Suprapubic skin (tissue), 4 donors: ENCODE data around the gene CYP4F22. TPM values are rescaled to one million over a fixed set of nuclear protein-coding genes. Genes with fewer than 3 reads are reported as not detected.

ENCODE experiments used
- DNase-seq, 2 donors: peaks; one replicate each; pipeline ENCODE4 v3.0.0-alpha.2; 2019; ENCODE audit warnings: low spot score in 2 of 2
- H3K27ac ChIP-seq: fragments of 200-600 bp; sonication (generic); one replicate; pipeline ENCODE4 v1.5.1; 2019
- H3K27me3 ChIP-seq: fragments of 200-600 bp; sonication (generic); one replicate; pipeline ENCODE4 v1.5.1; 2019
- H3K36me3 ChIP-seq: fragments of 200-600 bp; sonication (generic); one replicate; pipeline ENCODE4 v1.5.1; 2019
- H3K4me1 ChIP-seq: fragments of 200-600 bp; sonication (generic); one replicate; pipeline ENCODE4 v1.5.1; 2019
- H3K4me3 ChIP-seq: fragments of 200-600 bp; sonication (generic); one replicate; pipeline ENCODE4 v1.5.1; 2019; ENCODE audit warnings: mild to moderate bottlenecking
- H3K9me3 ChIP-seq: fragments of 200-600 bp; sonication (generic); one replicate; pipeline ENCODE4 v1.5.1; 2019
- EP300 ChIP-seq: sonication (generic); formaldehyde crosslinking; IDR thresholded peaks from one replicate; pipeline ENCODE4 v1.6.1; 2017; ENCODE audit warnings: antibody characterized with exemption
- POLR2A ChIP-seq, 2 donors: fragments of 450-650 bp; IDR thresholded peaks; one replicate each; pipeline ENCODE4 v1.6.1; 2017; ENCODE audit warnings: antibody characterized with exemption in 2 of 2, mild to moderate bottlenecking in 2 of 2, moderate library complexity in 2 of 2
- POLR2AphosphoS5 ChIP-seq, 3 donors: sonication (generic); formaldehyde crosslinking; IDR thresholded peaks; one replicate each; pipeline ENCODE4 v1.6.1; 2017; ENCODE audit warnings: antibody characterized with exemption in 3 of 3
- WGBS: methylation state at CpG from one replicate; pipeline ENCODE4 v1.1.5; 2018; 5-methylcytosine and 5-hydroxymethylcytosine counted together
- total RNA-seq, 4 donors: library from RNA; depleted of rRNA; stranded (reverse); fragments of >200 nt; gene quantifications; one replicate each; pipeline ENCODE4 v1.1.0, GENCODE V29; 2016
- TF ChIP-seq, protein P1 (sequence below), 2 donors: fragments of 200-600 bp in 1 of 2; fragments of 450-650 bp in 1 of 2; sonication (generic) in 1 of 2; IDR thresholded peaks; one replicate each; pipeline ENCODE4 v1.5.1; 2016 to 2019; ENCODE audit warnings: antibody characterized with exemption in 2 of 2, mild to moderate bottlenecking in 1 of 2, moderate library complexity in 1 of 2

CYP4F22 gene
- total RNA-seq, 4 donors from 2014 or later, result 26.0 to 77.7 (median 55.5) TPM

DNA sequence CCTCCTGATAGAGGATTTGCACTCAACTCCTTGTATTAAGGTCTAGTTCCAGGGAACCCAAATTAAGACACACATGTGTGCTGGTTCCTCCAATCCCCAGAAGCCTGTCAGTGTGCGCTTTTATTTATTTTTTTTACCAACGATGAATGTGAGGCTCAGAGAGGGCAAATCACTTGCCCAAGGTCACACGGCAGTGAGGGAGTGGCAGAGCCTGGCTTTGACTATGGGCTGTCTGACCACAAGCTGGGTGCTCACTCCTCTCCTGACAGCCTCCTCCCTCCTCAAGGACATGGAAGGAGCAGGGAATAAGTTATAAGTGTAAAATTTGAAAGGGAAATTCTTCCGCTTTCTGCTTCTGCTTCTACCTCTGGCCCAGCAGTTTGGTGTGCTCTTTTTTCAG lies 48.9 kb downstream of the CYP4F22 start:
- Histone ChIP-seq H3K27ac (no peak overlapping the region), H3K4me3 (no peak overlapping the region), H3K36me3 (no peaks in the 10 kb centered on the region), H3K4me1 (peaks cover 16% of the 10 kb centered on the region), H3K27me3 (peaks cover 14% of the 10 kb centered on the region), H3K9me3 (no peaks in the 10 kb centered on the region)
- 83% methylated on average over 4 of the region's 4 CpGs for WGBS
- TF ChIP-seq POLR2A (IDR thresholded peaks at IDR 0.05) (no peak), EP300 (no peak), POLR2AphosphoS5 (IDR thresholded peaks at IDR 0.05) (no peak)
- TF ChIP-seq, protein P1, sequence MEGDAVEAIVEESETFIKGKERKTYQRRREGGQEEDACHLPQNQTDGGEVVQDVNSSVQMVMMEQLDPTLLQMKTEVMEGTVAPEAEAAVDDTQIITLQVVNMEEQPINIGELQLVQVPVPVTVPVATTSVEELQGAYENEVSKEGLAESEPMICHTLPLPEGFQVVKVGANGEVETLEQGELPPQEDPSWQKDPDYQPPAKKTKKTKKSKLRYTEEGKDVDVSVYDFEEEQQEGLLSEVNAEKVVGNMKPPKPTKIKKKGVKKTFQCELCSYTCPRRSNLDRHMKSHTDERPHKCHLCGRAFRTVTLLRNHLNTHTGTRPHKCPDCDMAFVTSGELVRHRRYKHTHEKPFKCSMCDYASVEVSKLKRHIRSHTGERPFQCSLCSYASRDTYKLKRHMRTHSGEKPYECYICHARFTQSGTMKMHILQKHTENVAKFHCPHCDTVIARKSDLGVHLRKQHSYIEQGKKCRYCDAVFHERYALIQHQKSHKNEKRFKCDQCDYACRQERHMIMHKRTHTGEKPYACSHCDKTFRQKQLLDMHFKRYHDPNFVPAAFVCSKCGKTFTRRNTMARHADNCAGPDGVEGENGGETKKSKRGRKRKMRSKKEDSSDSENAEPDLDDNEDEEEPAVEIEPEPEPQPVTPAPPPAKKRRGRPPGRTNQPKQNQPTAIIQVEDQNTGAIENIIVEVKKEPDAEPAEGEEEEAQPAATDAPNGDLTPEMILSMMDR (IDR thresholded peaks at IDR 0.05), result no peak
- no peak for DNase-seq

DNA sequence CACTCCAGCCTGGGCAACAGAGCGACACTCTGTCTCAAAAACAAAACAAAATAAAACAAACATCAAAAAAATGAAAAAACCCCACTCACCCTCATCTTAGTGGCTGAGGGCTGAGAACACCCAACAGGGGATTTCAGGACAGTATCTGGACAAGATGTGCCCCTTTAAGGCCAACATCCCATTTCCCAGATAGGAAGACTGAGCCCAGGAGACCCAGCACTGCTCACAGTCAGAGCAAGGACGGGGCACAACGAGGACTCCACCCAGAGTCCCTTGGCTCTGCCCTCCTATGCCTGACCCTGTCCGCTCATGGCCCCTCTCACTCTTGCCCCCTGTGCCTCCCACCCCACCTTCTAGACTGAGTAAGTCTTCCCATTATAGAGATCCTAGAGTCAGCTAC lies 53.8 kb downstream of the CYP4F22 start:
- TF ChIP-seq POLR2AphosphoS5 (IDR thresholded peaks at IDR 0.05), result no peak
- TF ChIP-seq POLR2A (IDR thresholded peaks at IDR 0.05), result no peak
- TF ChIP-seq, protein P1 (IDR thresholded peaks at IDR 0.05), result no peak
- TF ChIP-seq EP300, result no peak

DNA sequence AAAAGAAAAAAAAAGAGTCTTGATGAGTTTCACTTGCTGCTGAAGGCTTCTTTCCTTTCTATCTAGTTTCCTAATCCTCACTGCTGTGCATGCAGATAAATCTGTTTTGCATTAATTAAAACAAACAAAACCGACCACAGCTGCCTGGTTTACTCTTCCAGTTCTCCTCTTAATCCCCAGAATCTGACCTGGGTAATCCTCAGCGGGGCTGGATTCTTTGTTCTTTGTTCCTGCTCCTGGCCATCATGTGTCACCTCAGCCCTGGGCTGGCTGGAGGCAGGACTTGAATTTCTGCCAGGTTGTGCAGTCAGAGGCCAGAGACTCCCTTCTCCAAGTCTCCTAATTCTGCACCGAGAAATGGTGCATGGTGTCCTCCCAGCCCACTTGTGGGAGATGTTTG lies 54.5 kb downstream of the CYP4F22 start:
- TF ChIP-seq, protein P1 (IDR thresholded peaks at IDR 0.05), result no peak
- TF ChIP-seq POLR2AphosphoS5 (IDR thresholded peaks at IDR 0.05) (no peak), POLR2A (IDR thresholded peaks at IDR 0.05) (no peak), EP300 (no peak)
- WGBS, result 27% methylated on average over 3 of the region's 3 CpGs
- Histone ChIP-seq H3K4me1 (peaks cover 8% of the 10 kb centered on the region), H3K27ac (no peak overlapping the region), H3K9me3 (no peaks in the 10 kb centered on the region), H3K27me3 (peaks cover 13% of the 10 kb centered on the region), H3K4me3 (no peak overlapping the region), H3K36me3 (no peaks in the 10 kb centered on the region)
- no peak for DNase-seq

More for the DNA sequence above, 53.8 kb downstream of the CYP4F22 start:
- peaks cover 8% of the 10 kb centered on the region for H3K4me1 ChIP-seq
- H3K36me3 ChIP-seq, result no peaks in the 10 kb centered on the region
- H3K27me3 ChIP-seq, result peaks cover 12% of the 10 kb centered on the region
- no peaks in the 10 kb centered on the region for H3K9me3 ChIP-seq
- no peak for DNase-seq
- no peak overlapping the region for H3K4me3 ChIP-seq
- WGBS, result 79% methylated on average over 4 of the region's 4 CpGs
- no peak overlapping the region for H3K27ac ChIP-seq

DNA sequence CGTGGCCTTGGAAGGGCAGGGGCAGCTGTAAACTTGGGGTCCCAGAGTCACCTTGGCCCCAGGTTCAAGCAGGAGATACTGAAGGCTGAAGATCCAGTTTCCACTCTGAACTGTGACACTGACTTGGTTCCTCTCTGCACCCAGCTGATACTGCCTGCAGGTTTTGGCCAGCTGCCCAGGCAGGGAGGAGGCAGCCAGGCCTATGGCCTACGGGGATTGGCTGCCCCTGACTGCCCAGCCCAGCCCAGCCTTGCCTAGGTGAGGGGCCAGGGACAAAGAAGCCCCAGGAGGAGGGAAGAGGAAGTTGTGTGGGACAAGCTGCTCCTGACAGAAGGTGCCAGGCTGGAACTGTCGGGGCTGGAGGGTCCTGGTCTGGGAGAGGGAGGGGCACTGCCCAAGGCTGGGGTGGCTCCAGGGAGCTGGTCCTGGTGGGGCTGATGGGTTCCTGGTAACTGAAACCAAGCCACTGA lies 55.0 kb downstream of the CYP4F22 start:
- H3K27me3 ChIP-seq, result peaks cover 13% of the 10 kb centered on the region
- no peaks in the 10 kb centered on the region for H3K9me3 ChIP-seq
- TF ChIP-seq EP300, result no peak
- TF ChIP-seq, protein P1 (IDR thresholded peaks at IDR 0.05), result no peak
- TF ChIP-seq POLR2A (IDR thresholded peaks at IDR 0.05), result no peak
- TF ChIP-seq POLR2AphosphoS5 (IDR thresholded peaks at IDR 0.05), result no peak
- no peak for DNase-seq
- no peaks in the 10 kb centered on the region for H3K36me3 ChIP-seq
- H3K4me1 ChIP-seq, result peaks cover 8% of the 10 kb centered on the region
- H3K27ac ChIP-seq, result no peak overlapping the region
- H3K4me3 ChIP-seq, result no peak overlapping the region
- 36% methylated on average over 3 of the region's 3 CpGs for WGBS

DNA sequence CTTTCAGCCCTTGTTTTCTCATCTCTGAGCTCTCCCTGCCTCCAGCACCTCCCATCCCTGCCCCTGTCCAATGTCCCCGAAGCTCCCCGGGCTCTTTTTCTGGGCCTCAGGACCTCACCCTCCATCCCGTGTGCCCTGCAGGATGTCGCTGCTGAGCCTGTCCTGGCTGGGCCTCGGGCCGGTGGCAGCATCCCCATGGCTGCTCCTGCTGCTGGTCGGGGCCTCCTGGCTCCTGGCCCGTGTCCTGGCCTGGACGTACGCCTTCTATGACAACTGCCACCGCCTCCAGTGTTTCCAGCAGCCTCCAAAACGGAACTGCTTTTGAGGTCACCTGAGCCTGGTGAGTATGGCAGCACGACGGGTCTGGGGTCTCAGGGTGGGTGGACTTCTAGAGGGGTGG lies 55.6 kb downstream of the CYP4F22 start:
- TF ChIP-seq POLR2A (IDR thresholded peaks at IDR 0.05) (no peak), POLR2AphosphoS5 (IDR thresholded peaks at IDR 0.05) (no peak), EP300 (no peak)
- TF ChIP-seq, protein P1 (IDR thresholded peaks at IDR 0.05), result no peak
- 55% methylated on average over 6 of the region's 14 CpGs for WGBS

More for the DNA sequence above, 55.6 kb downstream of the CYP4F22 start:
- Histone ChIP-seq H3K27ac (no peak overlapping the region), H3K9me3 (no peaks in the 10 kb centered on the region), H3K4me1 (peaks cover 8% of the 10 kb centered on the region), H3K36me3 (no peaks in the 10 kb centered on the region), H3K4me3 (no peak overlapping the region), H3K27me3 (peaks cover 14% of the 10 kb centered on the region)
- no peak for DNase-seq
